Trophoblast cell (in vitro differentiated cells and primary cell): ENCODE results near the gene KRT77.

ENCODE experiments used
- DNase-seq, 2 donors: peaks; one replicate each; pipeline ENCODE4 v3.0.0-alpha.2; 2016
- H2AFZ ChIP-seq: 2 replicates; pipeline ENCODE4 v1.6.1; 2013; ENCODE audit warnings: low read length, moderate library complexity, mild to moderate bottlenecking; ENCODE audit not compliant: insufficient read depth, poor library complexity
- H2AK5ac ChIP-seq: 2 replicates; pipeline ENCODE4 v1.6.1; 2013; ENCODE audit warnings: mild to moderate bottlenecking, low read length
- H2BK120ac ChIP-seq: 2 replicates; pipeline ENCODE4 v1.6.1; 2013; ENCODE audit warnings: low read length, mild to moderate bottlenecking, moderate library complexity; ENCODE audit not compliant: insufficient read depth, poor library complexity
- H2BK12ac ChIP-seq: 2 replicates; pipeline ENCODE4 v1.6.1; 2013; ENCODE audit warnings: mild to moderate bottlenecking, low read length, moderate library complexity
- H2BK5ac ChIP-seq: 2 replicates; pipeline ENCODE4 v1.6.1; 2013; ENCODE audit warnings: low read length, low read depth, moderate library complexity, mild to moderate bottlenecking; ENCODE audit not compliant: poor library complexity
- H3K14ac ChIP-seq: 2 replicates; pipeline ENCODE4 v1.6.1; 2013; ENCODE audit warnings: mild to moderate bottlenecking, low read length
- H3K18ac ChIP-seq: 2 replicates; pipeline ENCODE4 v1.6.1; 2013; ENCODE audit warnings: mild to moderate bottlenecking, low read length
- H3K23ac ChIP-seq: 2 replicates; pipeline ENCODE4 v1.6.1; 2013; ENCODE audit warnings: low read length
- H3K27ac ChIP-seq: 2 replicates; pipeline ENCODE4 v1.5.1; 2013; ENCODE audit warnings: low read depth, mild to moderate bottlenecking, inconsistent platforms, low read length, moderate library complexity
- H3K27me3 ChIP-seq: 2 replicates; pipeline ENCODE4 v1.6.1; 2013; ENCODE audit warnings: inconsistent platforms, mild to moderate bottlenecking, low read length, moderate library complexity; ENCODE audit not compliant: insufficient read depth
- H3K36me3 ChIP-seq, 2 experiments: 1 replicate in 1 of 2; 2 replicates in 1 of 2; pipeline ENCODE4 v1.6.1; 2013; ENCODE audit warnings: low read length in 2 of 2, mild to moderate bottlenecking in 2 of 2, moderate library complexity in 1 of 2; ENCODE audit not compliant: insufficient read depth in 2 of 2, control insufficient read depth in 1 of 2
- H3K4ac ChIP-seq: 2 replicates; pipeline ENCODE4 v1.6.1; 2013; ENCODE audit warnings: low read depth, mild to moderate bottlenecking, low read length, moderate library complexity
- H3K4me1 ChIP-seq, 2 experiments: 1 replicate in 1 of 2; 2 replicates in 1 of 2; pipeline ENCODE4 v1.6.1; 2013; ENCODE audit warnings: low read length in 2 of 2, mild to moderate bottlenecking in 2 of 2, moderate library complexity in 1 of 2; ENCODE audit not compliant: insufficient read depth in 2 of 2, control insufficient read depth in 1 of 2
- H3K4me2 ChIP-seq: 2 replicates; pipeline ENCODE4 v1.6.1; 2013; ENCODE audit warnings: inconsistent platforms, mild to moderate bottlenecking, low read length, moderate library complexity
- H3K4me3 ChIP-seq: 2 replicates; pipeline ENCODE4 v1.5.1; 2013; ENCODE audit warnings: mild to moderate bottlenecking, low read depth, low read length, inconsistent platforms
- H3K79me1 ChIP-seq: one replicate; pipeline ENCODE4 v1.6.1; 2013; ENCODE audit warnings: low read length
- H3K79me2 ChIP-seq: 2 replicates; pipeline ENCODE4 v1.6.1; 2013; ENCODE audit warnings: low read length, mild to moderate bottlenecking; ENCODE audit not compliant: control insufficient read depth, insufficient read depth, poor library complexity
- H3K9ac ChIP-seq: 2 replicates; pipeline ENCODE4 v1.6.1; 2013; ENCODE audit warnings: mild to moderate bottlenecking, low read length
- H3K9me3 ChIP-seq: 2 replicates; pipeline ENCODE4 v1.6.1; 2013; ENCODE audit warnings: low read depth, mild to moderate bottlenecking, control low read depth, inconsistent platforms, low read length; ENCODE audit not compliant: insufficient read depth
- H4K12ac ChIP-seq: 2 replicates; pipeline ENCODE4 v1.6.1; 2013; ENCODE audit warnings: low read depth, mild to moderate bottlenecking, low read length, moderate library complexity
- H4K8ac ChIP-seq: 2 replicates; pipeline ENCODE4 v1.6.1; 2013; ENCODE audit warnings: low read depth, mild to moderate bottlenecking, low read length, moderate library complexity
- H4K91ac ChIP-seq: one replicate; pipeline ENCODE4 v1.6.1; 2013; ENCODE audit warnings: low read depth, mild to moderate bottlenecking, low read length, moderate library complexity
- WGBS: extraction: QIAGEN DNeasy Blood & Tissue Kit; methylation state at CpG from one replicate; pipeline ENCODE4 v1.1.7; 2013; ENCODE audit warnings: missing lambda C conversion rate; ENCODE audit not compliant: insufficient read length, insufficient coverage; ENCODE audit errors: extremely low coverage; 5-methylcytosine and 5-hydroxymethylcytosine counted together

KRT77 gene

DNA sequence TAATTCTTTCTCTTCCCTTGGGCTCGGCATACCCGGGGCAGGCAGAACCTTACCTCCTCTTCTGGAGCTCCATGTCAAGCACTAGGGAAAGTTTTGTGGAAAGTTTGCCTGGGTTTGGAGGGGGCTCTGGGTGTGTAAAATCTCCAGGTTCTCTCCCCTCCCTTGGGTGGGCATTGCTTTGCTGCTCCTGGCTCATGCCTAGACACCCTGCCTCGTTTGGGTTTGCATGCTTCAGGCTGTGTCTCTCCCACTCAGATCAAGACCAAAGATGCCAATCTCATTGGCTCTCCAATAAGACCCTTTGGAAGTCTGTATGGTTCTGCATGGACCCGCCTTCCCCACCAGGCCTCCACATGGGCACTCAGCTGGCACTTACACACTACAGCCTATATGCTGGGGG lies 45.1 kb downstream of the KRT77 start:
- H3K4me3 ChIP-seq = no peak overlapping the region
- H3K4ac ChIP-seq = no peak overlapping the region
- no peak overlapping the region for H3K4me2 ChIP-seq
- no peak overlapping the region for H2AFZ ChIP-seq
- no peak overlapping the region for H3K23ac ChIP-seq
- no peak overlapping the region for H2BK120ac ChIP-seq
- no peak overlapping the region for H4K8ac ChIP-seq
- no peaks in the 10 kb centered on the region for H3K9me3 ChIP-seq
- no peaks in the 10 kb centered on the region for H3K79me1 ChIP-seq
- no peak for DNase-seq
- no peak overlapping the region for H2BK5ac ChIP-seq
- WGBS = no CpG with 5 or more reads among the region's 4 CpGs
- H2BK12ac ChIP-seq = no peak overlapping the region
- no peak overlapping the region for H4K12ac ChIP-seq
- H3K27ac ChIP-seq = no peak overlapping the region
- no peaks in the 10 kb centered on the region for H3K36me3 ChIP-seq
- no peaks in the 10 kb centered on the region for H3K79me2 ChIP-seq
- H4K91ac ChIP-seq = no peak overlapping the region
- H3K27me3 ChIP-seq = no peaks in the 10 kb centered on the region
- H3K18ac ChIP-seq = no peak overlapping the region
- H3K14ac ChIP-seq = no peak overlapping the region
- no peak overlapping the region for H3K9ac ChIP-seq
- H2AK5ac ChIP-seq = no peak overlapping the region
- H3K4me1 ChIP-seq = peaks cover 2 to 9% of the 10 kb centered on the region in 2 experiments

- DNase-seq = no peak
- no CpG with 5 or more reads among the region's 6 CpGs for WGBS
- Histone ChIP-seq H3K9ac (no peak overlapping the region), H3K36me3 (no peaks in the 10 kb centered on the region), H4K8ac (no peak overlapping the region), H3K27ac (no peak overlapping the region), H3K4me2 (no peak overlapping the region), H3K27me3 (no peaks in the 10 kb centered on the region), H3K18ac (no peak overlapping the region), H3K4me1 (peaks cover 2 to 9% of the 10 kb centered on the region in 2 experiments), H2BK5ac (no peak overlapping the region), H3K4ac (no peak overlapping the region), H3K79me1 (no peaks in the 10 kb centered on the region), H4K91ac (no peak overlapping the region), H4K12ac (no peak overlapping the region), H3K4me3 (no peak overlapping the region), H3K79me2 (no peaks in the 10 kb centered on the region), H3K14ac (no peak overlapping the region), H2BK120ac (no peak overlapping the region), H2AK5ac (no peak overlapping the region), H3K23ac (no peak overlapping the region), H3K9me3 (no peaks in the 10 kb centered on the region), H2AFZ (no peak overlapping the region), H2BK12ac (no peak overlapping the region)
Observed at GRCh38 chr12:52657250-52657902, 45.9 kb downstream of the KRT77 start.

GRCh38 chr12:52656616-52657015 lies 46.7 kb downstream of the KRT77 start:
- H2AK5ac ChIP-seq = no peak overlapping the region
- H3K4me3 ChIP-seq = no peak overlapping the region
- no peak overlapping the region for H3K4ac ChIP-seq
- H3K27me3 ChIP-seq = no peaks in the 10 kb centered on the region
- H3K23ac ChIP-seq = no peak overlapping the region
- H3K18ac ChIP-seq = no peak overlapping the region
- whole genome bisulfite sequencing = no CpG with 5 or more reads among the region's 4 CpGs
- no peak overlapping the region for H3K14ac ChIP-seq
- no peak overlapping the region for H3K4me2 ChIP-seq
- H4K8ac ChIP-seq = no peak overlapping the region
- H3K9ac ChIP-seq = no peak overlapping the region
- no peaks in the 10 kb centered on the region for H3K79me1 ChIP-seq
- H2BK120ac ChIP-seq = no peak overlapping the region
- H2BK5ac ChIP-seq = no peak overlapping the region
- H3K79me2 ChIP-seq = no peaks in the 10 kb centered on the region
- H4K91ac ChIP-seq = no peak overlapping the region
- H3K36me3 ChIP-seq = no peaks in the 10 kb centered on the region
- H4K12ac ChIP-seq = no peak overlapping the region
- H3K27ac ChIP-seq = no peak overlapping the region
- no peak for DNase-seq
- no peak overlapping the region for H2BK12ac ChIP-seq
- no peak overlapping the region for H2AFZ ChIP-seq
- peaks cover 2% of the 10 kb centered on the region for H3K9me3 ChIP-seq
- H3K4me1 ChIP-seq = peaks cover 2 to 9% of the 10 kb centered on the region in 2 experiments

DNA sequence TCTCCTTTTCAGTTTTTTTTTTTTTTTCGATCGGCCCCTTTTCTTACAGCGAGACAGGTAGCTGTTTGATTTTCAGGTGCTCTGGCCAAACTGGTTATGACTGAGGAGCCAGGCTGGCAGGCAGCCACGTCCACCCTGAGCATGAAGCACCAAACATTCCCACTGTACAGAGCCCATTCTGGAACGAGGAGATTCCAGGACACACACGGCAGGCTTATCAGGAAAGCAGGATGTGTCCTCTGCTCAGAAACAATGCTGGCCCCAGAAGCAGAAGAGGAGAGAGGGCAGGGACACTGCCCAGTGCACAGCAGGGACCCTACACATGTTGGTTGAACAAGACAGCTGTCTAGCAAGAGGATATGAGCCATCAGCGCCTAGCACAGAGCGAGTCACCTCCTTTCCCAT lies 47.6 kb downstream of the KRT77 start:
- DNase-seq = peak; percentile 64 to 73
- Histone ChIP-seq H2AK5ac (no peak overlapping the region), H3K27ac (no peak overlapping the region), H3K36me3 (no peaks in the 10 kb centered on the region), H3K4me3 (no peak overlapping the region), H3K18ac (no peak overlapping the region), H3K79me2 (no peaks in the 10 kb centered on the region), H4K8ac (no peak overlapping the region), H3K79me1 (no peaks in the 10 kb centered on the region), H2BK120ac (no peak overlapping the region), H3K4ac (no peak overlapping the region), H2AFZ (no peak overlapping the region), H4K91ac (no peak overlapping the region), H3K9ac (no peak overlapping the region), H3K27me3 (no peaks in the 10 kb centered on the region), H3K4me2 (no peak overlapping the region), H3K23ac (no peak overlapping the region), H3K14ac (no peak overlapping the region), H3K4me1 (peaks cover 2 to 9% of the 10 kb centered on the region in 2 experiments), H2BK5ac (no peak overlapping the region), H3K9me3 (peaks cover 2% of the 10 kb centered on the region), H2BK12ac (no peak overlapping the region), H4K12ac (no peak overlapping the region)
- WGBS = no CpG with 5 or more reads among the region's 8 CpGs
